SK-N-SH treated with all-trans-retinoic acid at 6 μM for 48 hours (cell line): Measurements from ENCODE around the gene CNTNAP2.

Experiments used
- CSDC2 ChIP-seq: fragments of 250-450 bp; sonication (Bioruptor Pico); IDR thresholded peaks from 2 replicates; pipeline ENCODE4 v1.5.0; 2020; ENCODE audit warnings: mild to moderate bottlenecking, moderate library complexity
- OSR1 ChIP-seq: fragments of 250-450 bp; sonication (Bioruptor Pico); IDR thresholded peaks from 2 replicates; pipeline ENCODE4 v1.8.0; 2022; ENCODE audit warnings: moderate library complexity, mild to moderate bottlenecking, inconsistent platforms
- PATZ1 ChIP-seq: fragments of 250-450 bp; sonication (Bioruptor Pico); IDR thresholded peaks from 2 replicates; pipeline ENCODE4 v1.8.0; 2020; ENCODE audit warnings: mild to moderate bottlenecking, moderate library complexity, borderline replicate concordance
- RARB ChIP-seq: fragments of 250-450 bp; sonication (Bioruptor Pico); IDR thresholded peaks from 2 replicates; pipeline ENCODE4 v1.8.0; 2021; ENCODE audit warnings: mild to moderate bottlenecking, moderate library complexity
- ZFP3 ChIP-seq: fragments of 250-450 bp; sonication (Bioruptor Pico); IDR thresholded peaks from 2 replicates; pipeline ENCODE4 v1.5.0; 2020; ENCODE audit warnings: mild to moderate bottlenecking, moderate library complexity
- ZFP30 ChIP-seq: fragments of 450-650 bp; formaldehyde crosslinking; IDR thresholded peaks from 2 replicates; pipeline ENCODE4 v1.5.0; 2022; ENCODE audit warnings: mild to moderate bottlenecking, moderate library complexity

GRCh38 chr7:147199868-147200267 lies 1083.3 kb downstream of the CNTNAP2 start:
- TF ChIP-seq ZFP30: no peak
- TF ChIP-seq OSR1 (CRISPR knock-in tag): no peak
- no peak for TF ChIP-seq ZFP3 (CRISPR knock-in tag)
- no peak for TF ChIP-seq PATZ1 (CRISPR knock-in tag)
- TF ChIP-seq RARB (CRISPR knock-in tag): no peak
- no peak for TF ChIP-seq CSDC2 (CRISPR knock-in tag)
